GM23338 (cell line): ENCODE results near the gene TACSTD2. TPM values are rescaled to one million over a fixed set of nuclear protein-coding genes. Genes with fewer than 3 reads are reported as not detected.

ENCODE experiments used
- ATAC-seq: fragments of 200-7000 bp; cut with Tn5 transposase; 3 replicates; pipeline ENCODE4 v1.9.1; 2020
- DNase-seq: peaks from one replicate; pipeline ENCODE4 v3.0.0-alpha.2; 2015; ENCODE audit warnings: low spot score
- H2AFZ ChIP-seq: fragments of 200-600 bp; sonication (generic); 2 replicates; pipeline ENCODE4 v1.8.0; 2016; ENCODE audit warnings: antibody characterized with exemption, mild to moderate bottlenecking, moderate library complexity
- H3F3A ChIP-seq: fragments of 200-600 bp; sonication (generic); replicated peaks from 2 replicates; pipeline ENCODE4 v1.8.0; 2017; ENCODE audit warnings: antibody characterized with exemption, mixed run types, low read depth
- H3K27ac ChIP-seq: fragments of 200-600 bp; sonication (generic); 2 replicates; pipeline ENCODE4 v1.6.1; 2016; ENCODE audit warnings: low read depth
- H3K27me3 ChIP-seq: fragments of 200-600 bp; sonication (generic); 2 replicates; pipeline ENCODE4 v1.8.0; 2016; ENCODE audit warnings: mild to moderate bottlenecking, mixed run types, moderate library complexity; ENCODE audit not compliant: insufficient read depth
- H3K36me3 ChIP-seq: fragments of 200-600 bp; sonication (generic); 2 replicates; pipeline ENCODE4 v1.8.0; 2016; ENCODE audit warnings: mild to moderate bottlenecking; ENCODE audit not compliant: insufficient read depth
- H3K4me1 ChIP-seq: fragments of 200-600 bp; sonication (generic); 2 replicates; pipeline ENCODE4 v1.8.0; 2016; ENCODE audit warnings: mild to moderate bottlenecking, moderate library complexity; ENCODE audit not compliant: insufficient read depth
- H3K4me2 ChIP-seq: fragments of 200-600 bp; sonication (generic); 2 replicates; pipeline ENCODE4 v1.7.1; 2017; ENCODE audit warnings: mixed run types
- H3K4me3 ChIP-seq: fragments of 200-600 bp; sonication (generic); 2 replicates; pipeline ENCODE4 v1.6.1; 2016; ENCODE audit warnings: mixed run types
- H3K79me2 ChIP-seq: fragments of 200-600 bp; sonication (generic); replicated peaks from 2 replicates; pipeline ENCODE4 v1.8.0; 2017; ENCODE audit warnings: mild to moderate bottlenecking; ENCODE audit not compliant: insufficient read depth
- H3K9me2 ChIP-seq: fragments of 200-600 bp; sonication (generic); 2 replicates; pipeline ENCODE4 v1.8.0; 2017; ENCODE audit not compliant: insufficient read depth
- H4K20me1 ChIP-seq: fragments of 200-600 bp; sonication (generic); replicated peaks from 2 replicates; pipeline ENCODE4 v1.8.0; 2017; ENCODE audit warnings: mild to moderate bottlenecking; ENCODE audit not compliant: insufficient read depth
- H3K27ac Mint-ChIP-seq: 2 replicates; pipeline ENCODE4 v1.8.0; 2020; ENCODE audit warnings: inconsistent platforms, mild to moderate bottlenecking, moderate library complexity, mixed read lengths
- H3K27me3 Mint-ChIP-seq: 3 replicates; pipeline ENCODE4 v1.8.0; 2022; ENCODE audit warnings: low read depth, mild to moderate bottlenecking, moderate library complexity, mixed read lengths, inconsistent platforms; ENCODE audit not compliant: insufficient read depth, poor library complexity
- H3K36me3 Mint-ChIP-seq: 3 replicates; pipeline ENCODE4 v1.8.0; 2021; ENCODE audit warnings: low read depth, mild to moderate bottlenecking, inconsistent platforms, moderate library complexity, mixed read lengths
- H3K4me1 Mint-ChIP-seq: 3 replicates; pipeline ENCODE4 v1.8.0; 2020; ENCODE audit warnings: mild to moderate bottlenecking, inconsistent platforms, mixed read lengths
- H3K4me3 Mint-ChIP-seq: 3 replicates; pipeline ENCODE4 v1.8.0; 2021; ENCODE audit warnings: moderate library complexity, mild to moderate bottlenecking, inconsistent platforms, mixed read lengths
- H3K9me3 Mint-ChIP-seq: 3 replicates; pipeline ENCODE4 v1.8.0; 2020; ENCODE audit warnings: moderate library complexity, mild to moderate bottlenecking, inconsistent platforms, mixed read lengths
- CREB1 ChIP-seq: fragments of 250-450 bp; sonication (Bioruptor Pico); IDR thresholded peaks from 2 replicates; pipeline ENCODE4 v1.5.0; 2020; ENCODE audit warnings: low read depth, mild to moderate bottlenecking, moderate library complexity
- EZH2 ChIP-seq: fragments of 200-600 bp; sonication (generic); IDR thresholded peaks from one replicate; pipeline ENCODE4 v1.8.0; 2017; ENCODE audit warnings: antibody characterized with exemption, mild to moderate bottlenecking, low read depth; ENCODE audit not compliant: unreplicated experiment
- EZH2phosphoT487 ChIP-seq: fragments of 200-600 bp; sonication (generic); IDR thresholded peaks from one replicate; pipeline ENCODE4 v1.8.1; 2018; ENCODE audit warnings: antibody characterized with exemption; ENCODE audit not compliant: unreplicated experiment
- STAT1 ChIP-seq: IDR thresholded peaks from one replicate; pipeline ENCODE4 v1.6.1; 2016; ENCODE audit warnings: antibody characterized with exemption; ENCODE audit not compliant: unreplicated experiment
- ZNF331 ChIP-seq: fragments of 250-450 bp; sonication (Bioruptor Pico); IDR thresholded peaks from 2 replicates; pipeline ENCODE4 v1.5.0; 2020; ENCODE audit warnings: low read depth, mild to moderate bottlenecking, moderate library complexity
- polyA plus RNA-seq: library from polyadenylated mRNA; unstranded; fragments of >200 nt; fragmentation: Nextera tagmentation; extraction: Ambion mirVana; gene quantifications from 2 replicates; pipeline ENCODE4 v1.2.1, GENCODE V29; 2016
- total RNA-seq: library from RNA; depleted of rRNA; stranded (reverse); fragments of >200 nt; shearing (Covaris generic); gene quantifications from 2 replicates; pipeline ENCODE4 v1.2.3, GENCODE V29; 2014
- TF ChIP-seq, protein P1 (sequence below): fragments of 250-450 bp; sonication (Bioruptor Pico); IDR thresholded peaks from 2 replicates; pipeline ENCODE4 v1.5.0; 2020; ENCODE audit warnings: mild to moderate bottlenecking, moderate library complexity
- TF ChIP-seq, protein P2 (sequence below): IDR thresholded peaks from one replicate; pipeline ENCODE4 v1.6.1; 2018; ENCODE audit warnings: antibody characterized with exemption; ENCODE audit not compliant: unreplicated experiment

The TACSTD2 gene
- total and polyA plus RNA-seq, 2 experiments from 2014 or later: 0.86 to 1.5 TPM

- TF ChIP-seq, protein P1, sequence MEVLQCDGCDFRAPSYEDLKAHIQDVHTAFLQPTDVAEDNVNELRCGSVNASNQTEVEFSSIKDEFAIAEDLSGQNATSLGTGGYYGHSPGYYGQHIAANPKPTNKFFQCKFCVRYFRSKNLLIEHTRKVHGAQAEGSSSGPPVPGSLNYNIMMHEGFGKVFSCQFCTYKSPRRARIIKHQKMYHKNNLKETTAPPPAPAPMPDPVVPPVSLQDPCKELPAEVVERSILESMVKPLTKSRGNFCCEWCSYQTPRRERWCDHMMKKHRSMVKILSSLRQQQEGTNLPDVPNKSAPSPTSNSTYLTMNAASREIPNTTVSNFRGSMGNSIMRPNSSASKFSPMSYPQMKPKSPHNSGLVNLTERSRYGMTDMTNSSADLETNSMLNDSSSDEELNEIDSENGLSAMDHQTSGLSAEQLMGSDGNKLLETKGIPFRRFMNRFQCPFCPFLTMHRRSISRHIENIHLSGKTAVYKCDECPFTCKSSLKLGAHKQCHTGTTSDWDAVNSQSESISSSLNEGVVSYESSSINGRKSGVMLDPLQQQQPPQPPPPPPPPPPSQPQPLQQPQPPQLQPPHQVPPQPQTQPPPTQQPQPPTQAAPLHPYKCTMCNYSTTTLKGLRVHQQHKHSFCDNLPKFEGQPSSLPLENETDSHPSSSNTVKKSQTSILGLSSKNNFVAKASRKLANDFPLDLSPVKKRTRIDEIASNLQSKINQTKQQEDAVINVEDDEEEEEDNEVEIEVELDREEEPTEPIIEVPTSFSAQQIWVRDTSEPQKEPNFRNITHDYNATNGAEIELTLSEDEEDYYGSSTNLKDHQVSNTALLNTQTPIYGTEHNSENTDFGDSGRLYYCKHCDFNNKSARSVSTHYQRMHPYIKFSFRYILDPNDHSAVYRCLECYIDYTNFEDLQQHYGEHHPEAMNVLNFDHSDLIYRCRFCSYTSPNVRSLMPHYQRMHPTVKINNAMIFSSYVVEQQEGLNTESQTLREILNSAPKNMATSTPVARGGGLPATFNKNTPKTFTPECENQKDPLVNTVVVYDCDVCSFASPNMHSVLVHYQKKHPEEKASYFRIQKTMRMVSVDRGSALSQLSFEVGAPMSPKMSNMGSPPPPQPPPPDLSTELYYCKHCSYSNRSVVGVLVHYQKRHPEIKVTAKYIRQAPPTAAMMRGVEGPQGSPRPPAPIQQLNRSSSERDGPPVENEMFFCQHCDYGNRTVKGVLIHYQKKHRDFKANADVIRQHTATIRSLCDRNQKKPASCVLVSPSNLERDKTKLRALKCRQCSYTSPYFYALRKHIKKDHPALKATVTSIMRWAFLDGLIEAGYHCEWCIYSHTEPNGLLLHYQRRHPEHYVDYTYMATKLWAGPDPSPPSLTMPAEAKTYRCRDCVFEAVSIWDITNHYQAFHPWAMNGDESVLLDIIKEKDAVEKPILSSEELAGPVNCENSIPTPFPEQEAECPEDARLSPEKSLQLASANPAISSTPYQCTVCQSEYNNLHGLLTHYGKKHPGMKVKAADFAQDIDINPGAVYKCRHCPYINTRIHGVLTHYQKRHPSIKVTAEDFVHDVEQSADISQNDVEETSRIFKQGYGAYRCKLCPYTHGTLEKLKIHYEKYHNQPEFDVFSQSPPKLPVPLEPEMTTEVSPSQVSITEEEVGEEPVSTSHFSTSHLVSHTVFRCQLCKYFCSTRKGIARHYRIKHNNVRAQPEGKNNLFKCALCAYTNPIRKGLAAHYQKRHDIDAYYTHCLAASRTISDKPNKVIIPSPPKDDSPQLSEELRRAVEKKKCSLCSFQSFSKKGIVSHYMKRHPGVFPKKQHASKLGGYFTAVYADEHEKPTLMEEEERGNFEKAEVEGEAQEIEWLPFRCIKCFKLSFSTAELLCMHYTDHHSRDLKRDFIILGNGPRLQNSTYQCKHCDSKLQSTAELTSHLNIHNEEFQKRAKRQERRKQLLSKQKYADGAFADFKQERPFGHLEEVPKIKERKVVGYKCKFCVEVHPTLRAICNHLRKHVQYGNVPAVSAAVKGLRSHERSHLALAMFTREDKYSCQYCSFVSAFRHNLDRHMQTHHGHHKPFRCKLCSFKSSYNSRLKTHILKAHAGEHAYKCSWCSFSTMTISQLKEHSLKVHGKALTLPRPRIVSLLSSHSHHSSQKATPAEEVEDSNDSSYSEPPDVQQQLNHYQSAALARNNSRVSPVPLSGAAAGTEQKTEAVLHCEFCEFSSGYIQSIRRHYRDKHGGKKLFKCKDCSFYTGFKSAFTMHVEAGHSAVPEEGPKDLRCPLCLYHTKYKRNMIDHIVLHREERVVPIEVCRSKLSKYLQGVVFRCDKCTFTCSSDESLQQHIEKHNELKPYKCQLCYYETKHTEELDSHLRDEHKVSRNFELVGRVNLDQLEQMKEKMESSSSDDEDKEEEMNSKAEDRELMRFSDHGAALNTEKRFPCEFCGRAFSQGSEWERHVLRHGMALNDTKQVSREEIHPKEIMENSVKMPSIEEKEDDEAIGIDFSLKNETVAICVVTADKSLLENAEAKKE: no peak
Measured at GRCh38 chr1:58572690-58573089, 4.4 kb downstream of the TACSTD2 start (continued).

GRCh38 chr1:58571616-58572015 lies 5.4 kb downstream of the TACSTD2 start:
- H3K9me3 Mint-ChIP-seq: peaks cover 7% of the 10 kb centered on the region
- peaks cover 41% of the 10 kb centered on the region for H3K4me1 Mint-ChIP-seq
- no peak for ATAC-seq
- no peak overlapping the region for H3K27ac Mint-ChIP-seq
- Histone ChIP-seq H2AFZ (no peak overlapping the region), H3K4me3 (no peak overlapping the region), H3K27ac (no peak overlapping the region), H3K79me2 (no peaks in the 10 kb centered on the region), H3K36me3 (no peaks in the 10 kb centered on the region), H3K9me2 (no peaks in the 10 kb centered on the region), H3K4me1 (peaks cover 46% of the 10 kb centered on the region), H3K27me3 (peaks cover 31% of the 10 kb centered on the region), H4K20me1 (no peaks in the 10 kb centered on the region), H3K4me2 (no peak overlapping the region), H3F3A (0 out of 2 replicates have a peak, but pooled peaks cover 3% of the 10 kb centered on the region)
- DNase-seq: no peak
- H3K27me3 Mint-ChIP-seq: peaks cover 25% of the 10 kb centered on the region
- H3K4me3 Mint-ChIP-seq: no peak overlapping the region
- no peaks in the 10 kb centered on the region for H3K36me3 Mint-ChIP-seq
- TF ChIP-seq EZH2phosphoT487 (no peak), STAT1 (no peak), EZH2 (no peak), CREB1 (no peak), ZNF331 (CRISPR knock-in tag) (no peak)
- TF ChIP-seq, protein P2, sequence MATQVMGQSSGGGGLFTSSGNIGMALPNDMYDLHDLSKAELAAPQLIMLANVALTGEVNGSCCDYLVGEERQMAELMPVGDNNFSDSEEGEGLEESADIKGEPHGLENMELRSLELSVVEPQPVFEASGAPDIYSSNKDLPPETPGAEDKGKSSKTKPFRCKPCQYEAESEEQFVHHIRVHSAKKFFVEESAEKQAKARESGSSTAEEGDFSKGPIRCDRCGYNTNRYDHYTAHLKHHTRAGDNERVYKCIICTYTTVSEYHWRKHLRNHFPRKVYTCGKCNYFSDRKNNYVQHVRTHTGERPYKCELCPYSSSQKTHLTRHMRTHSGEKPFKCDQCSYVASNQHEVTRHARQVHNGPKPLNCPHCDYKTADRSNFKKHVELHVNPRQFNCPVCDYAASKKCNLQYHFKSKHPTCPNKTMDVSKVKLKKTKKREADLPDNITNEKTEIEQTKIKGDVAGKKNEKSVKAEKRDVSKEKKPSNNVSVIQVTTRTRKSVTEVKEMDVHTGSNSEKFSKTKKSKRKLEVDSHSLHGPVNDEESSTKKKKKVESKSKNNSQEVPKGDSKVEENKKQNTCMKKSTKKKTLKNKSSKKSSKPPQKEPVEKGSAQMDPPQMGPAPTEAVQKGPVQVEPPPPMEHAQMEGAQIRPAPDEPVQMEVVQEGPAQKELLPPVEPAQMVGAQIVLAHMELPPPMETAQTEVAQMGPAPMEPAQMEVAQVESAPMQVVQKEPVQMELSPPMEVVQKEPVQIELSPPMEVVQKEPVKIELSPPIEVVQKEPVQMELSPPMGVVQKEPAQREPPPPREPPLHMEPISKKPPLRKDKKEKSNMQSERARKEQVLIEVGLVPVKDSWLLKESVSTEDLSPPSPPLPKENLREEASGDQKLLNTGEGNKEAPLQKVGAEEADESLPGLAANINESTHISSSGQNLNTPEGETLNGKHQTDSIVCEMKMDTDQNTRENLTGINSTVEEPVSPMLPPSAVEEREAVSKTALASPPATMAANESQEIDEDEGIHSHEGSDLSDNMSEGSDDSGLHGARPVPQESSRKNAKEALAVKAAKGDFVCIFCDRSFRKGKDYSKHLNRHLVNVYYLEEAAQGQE: no peak
